Adrenal gland (tissue), 12 donors: ENCODE data around the gene TCF12. TPM values are rescaled to one million over a fixed set of nuclear protein-coding genes. Genes with fewer than 3 reads are reported as not detected.

Experiments used
- DNase-seq, 7 donors: peaks; one replicate each; pipeline ENCODE4 v3.0.0-alpha.2; 2019 to 2020
- H3K27ac ChIP-seq, 5 donors: fragments of 200-600 bp; sonication (generic) in 4 of 5; 1 replicate in 3 of 5; 2 replicates in 2 of 5; pipeline versions ENCODE4 v1.5.1 to v1.8.0; 2016 to 2020; ENCODE audit warnings: mild to moderate bottlenecking in 1 of 5
- H3K27me3 ChIP-seq: fragments of 200-600 bp; 2 replicates; pipeline ENCODE4 v1.8.0; 2021
- H3K36me3 ChIP-seq, 2 donors: fragments of 200-600 bp; replicated peaks in 1 of 2; 1 replicate in 1 of 2; 2 replicates in 1 of 2; pipeline versions ENCODE4 v1.5.1 to v1.8.0; 2018 to 2022
- H3K4me1 ChIP-seq, 2 donors: fragments of 200-600 bp; replicated peaks in 1 of 2; 1 replicate in 1 of 2; 2 replicates in 1 of 2; pipeline versions ENCODE4 v1.5.1 to v1.8.0; 2018 to 2021
- H3K4me3 ChIP-seq, 4 donors: fragments of 200-600 bp; sonication (generic) in 3 of 4; one replicate each; pipeline ENCODE4 v1.5.1; 2016 to 2018
- H3K9me3 ChIP-seq, 3 donors: fragments of 200-600 bp; sonication (generic) in 1 of 3; replicated peaks in 1 of 3; 1 replicate in 2 of 3; 2 replicates in 1 of 3; pipeline versions ENCODE4 v1.5.1 to v1.8.0; 2016 to 2021
- POLR2A ChIP-seq, 2 donors: fragments of 450-650 bp; IDR thresholded peaks; one replicate each; pipeline ENCODE4 v1.6.1; 2017; ENCODE audit warnings: antibody characterized with exemption in 2 of 2, mild to moderate bottlenecking in 2 of 2, moderate library complexity in 1 of 2
- WGBS, 4 donors: extraction: QIAGEN DNeasy Blood & Tissue Kit in 2 of 4; methylation state at CpG; one replicate each; pipeline versions ENCODE4 v1.1.5 to v1.1.7; 2013 to 2017; 5-methylcytosine and 5-hydroxymethylcytosine counted together
- intact Hi-C, 2 donors: fragments of 100-400 bp; cut with DNase I; formaldehyde crosslinking; loops; one replicate each; pipeline versions ENCODE4 v1.14.1 to v1.15.0; 2022 to 2023
- polyA plus RNA-seq, 3 donors: library from polyadenylated mRNA; stranded (reverse); fragments of 200-250 nt in 2 of 3; fragments of 350-450 nt in 1 of 3; fragmentation: Illumina TruSeq in 1 of 3; extraction: RNeasy Lipid Tissue Mini Kit (QIAGEN cat#74804) in 1 of 3; gene quantifications; one replicate each; pipeline ENCODE4 v1.2.3, GENCODE V29; 2013 to 2014
- total RNA-seq, 9 donors: library from RNA; depleted of rRNA in 4 of 9; stranded (reverse); fragments of >200 nt in 4 of 9; fragments of 120-200 nt in 1 of 9; fragmentation: NEBNext Ultra II Directional in 1 of 9; extraction: Animal tissue kit (Norgen Biotek cat#: 25700) in 1 of 9; gene quantifications; one replicate each; pipeline versions ENCODE4 v1.1.0 to v1.2.4, GENCODE V29; 2013 to 2023
- TF ChIP-seq, protein P1 (sequence below), 6 experiments: fragments of 450-650 bp in 4 of 6; fragments of 200-600 bp in 2 of 6; sonication (generic) in 1 of 6; IDR thresholded peaks; 1 replicate in 5 of 6; 2 replicates in 1 of 6; pipeline versions ENCODE4 v1.5.1 to v1.8.0; 2016 to 2021; ENCODE audit warnings: antibody characterized with exemption in 6 of 6, mild to moderate bottlenecking in 2 of 6, moderate library complexity in 1 of 6
- donor health status: healthy with polysubstance abuse.
- donor health status: Bipolar disorder and iron deficiency.
- donor health status: DM: yes; HTN: yes; CAD: no.
- donor health status: DM: no; HTN: no; CAD: no.
- donor health status: DM: no; HTN: no; CAD: no.
- donor health status: DM: yes; HTN: yes; CAD: no.

The TCF12 gene
- total and polyA plus RNA-seq, 12 donors: 7.6 to 121 (median 75.6) TPM

GRCh38 chr15:57324944-57325679 is 406.7 kb downstream of the TCF12 start:
- no peak for DNase-seq
- H3K9me3 ChIP-seq: no peaks in the 10 kb centered on the region
- no peaks in the 10 kb centered on the region for H3K27me3 ChIP-seq
- peaks cover 10 to 27% of the 10 kb centered on the region in 2 donors for H3K4me1 ChIP-seq
- intact Hi-C loops: no loop called here
- no peak overlapping the region for H3K27ac ChIP-seq
- no peak for TF ChIP-seq POLR2A (IDR thresholded peaks at IDR 0.05)
- TF ChIP-seq, protein P1, sequence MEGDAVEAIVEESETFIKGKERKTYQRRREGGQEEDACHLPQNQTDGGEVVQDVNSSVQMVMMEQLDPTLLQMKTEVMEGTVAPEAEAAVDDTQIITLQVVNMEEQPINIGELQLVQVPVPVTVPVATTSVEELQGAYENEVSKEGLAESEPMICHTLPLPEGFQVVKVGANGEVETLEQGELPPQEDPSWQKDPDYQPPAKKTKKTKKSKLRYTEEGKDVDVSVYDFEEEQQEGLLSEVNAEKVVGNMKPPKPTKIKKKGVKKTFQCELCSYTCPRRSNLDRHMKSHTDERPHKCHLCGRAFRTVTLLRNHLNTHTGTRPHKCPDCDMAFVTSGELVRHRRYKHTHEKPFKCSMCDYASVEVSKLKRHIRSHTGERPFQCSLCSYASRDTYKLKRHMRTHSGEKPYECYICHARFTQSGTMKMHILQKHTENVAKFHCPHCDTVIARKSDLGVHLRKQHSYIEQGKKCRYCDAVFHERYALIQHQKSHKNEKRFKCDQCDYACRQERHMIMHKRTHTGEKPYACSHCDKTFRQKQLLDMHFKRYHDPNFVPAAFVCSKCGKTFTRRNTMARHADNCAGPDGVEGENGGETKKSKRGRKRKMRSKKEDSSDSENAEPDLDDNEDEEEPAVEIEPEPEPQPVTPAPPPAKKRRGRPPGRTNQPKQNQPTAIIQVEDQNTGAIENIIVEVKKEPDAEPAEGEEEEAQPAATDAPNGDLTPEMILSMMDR (IDR thresholded peaks at IDR 0.05): no peak
- 85 to 94% (median 91%) methylated on average over 10 to 11 of the region's 11 CpGs for WGBS, 4 donors
- H3K4me3 ChIP-seq: no peak overlapping the region
- H3K36me3 ChIP-seq: no peaks in the 10 kb centered on the region

- Histone ChIP-seq H3K9me3 (no peaks in the 10 kb centered on the region), H3K4me1 (peaks cover 1 to 19% of the 10 kb centered on the region in 2 donors), H3K4me3 (no peak overlapping the region), H3K27me3 (no peaks in the 10 kb centered on the region), H3K36me3 (no peaks in the 10 kb centered on the region), H3K27ac (no peak overlapping the region)
- intact Hi-C loops: no loop called here
- no peak for DNase-seq
- 87 to 97% (median 90%) methylated on average over 11 to 23 of the region's 23 CpGs for WGBS, 4 donors
- no peak for TF ChIP-seq POLR2A (IDR thresholded peaks at IDR 0.05)
- TF ChIP-seq, protein P1 (IDR thresholded peaks at IDR 0.05): no peak
Observed at GRCh38 chr15:57326196-57326595, 407.8 kb downstream of the TCF12 start.

DNA sequence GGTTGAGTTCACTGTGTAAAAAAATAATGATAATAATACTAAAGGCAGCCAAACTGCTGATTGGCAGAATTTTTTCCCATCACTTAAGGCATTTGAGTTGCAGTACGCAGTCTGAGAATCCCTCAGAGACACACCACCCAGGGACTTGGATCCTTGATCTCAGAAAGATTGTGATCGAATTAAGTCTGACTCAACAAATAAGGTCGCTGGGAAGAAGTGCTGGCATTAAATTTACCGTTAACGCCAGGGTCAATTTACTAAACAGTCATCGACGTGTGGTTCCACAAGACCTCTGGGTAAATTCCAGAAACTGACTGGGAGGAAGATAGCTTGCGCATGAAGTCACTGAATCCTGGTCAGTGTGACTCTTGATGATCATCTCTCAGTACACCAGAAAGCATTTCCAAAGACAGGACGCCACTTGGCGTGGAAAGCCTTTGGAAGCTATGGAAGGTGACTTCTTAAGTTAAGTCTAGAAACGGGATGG is 409.6 kb downstream of the TCF12 start:
- H3K9me3 ChIP-seq: no peaks in the 10 kb centered on the region
- TF ChIP-seq, protein P1 (IDR thresholded peaks at IDR 0.05): no peak

DNA sequence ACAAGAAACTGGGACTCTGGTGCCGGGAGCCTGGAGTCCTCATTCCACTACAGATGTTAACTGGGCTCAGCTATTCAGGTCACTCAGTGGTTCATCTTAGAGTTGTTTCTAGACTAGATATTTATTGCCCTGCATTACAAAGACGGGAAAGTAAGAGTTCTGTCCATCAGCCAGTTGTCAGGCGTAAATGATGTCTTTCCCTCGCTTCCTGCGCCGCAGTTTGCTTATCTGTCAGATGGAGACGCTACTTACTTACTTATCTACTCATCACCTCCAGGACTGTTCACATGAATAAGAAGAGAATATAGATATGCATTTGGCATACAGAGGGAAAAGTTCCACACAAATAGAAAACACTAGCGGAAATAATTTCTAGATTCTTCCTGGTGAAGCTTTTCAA is 410.0 kb downstream of the TCF12 start:
- intact Hi-C loops: no loop called here
- no peak overlapping the region for H3K4me3 ChIP-seq
- no peaks in the 10 kb centered on the region for H3K27me3 ChIP-seq
- H3K36me3 ChIP-seq: no peaks in the 10 kb centered on the region
- 91 to 95% (median 94%) methylated on average over 8 of the region's 8 CpGs for WGBS, 4 donors
- H3K27ac ChIP-seq: peak overlapping the region in 1 of 5 donors; percentile 59
- peaks cover 0 to 12% of the 10 kb centered on the region in 2 donors for H3K4me1 ChIP-seq
- TF ChIP-seq POLR2A (IDR thresholded peaks at IDR 0.05): no peak
- TF ChIP-seq, protein P1 (IDR thresholded peaks at IDR 0.05): no peak
- DNase-seq: no peak
- no peaks in the 10 kb centered on the region for H3K9me3 ChIP-seq

More for the DNA sequence above, 409.6 kb downstream of the TCF12 start:
- intact Hi-C loops: no loop called here
- Histone ChIP-seq H3K27me3 (no peaks in the 10 kb centered on the region), H3K36me3 (no peaks in the 10 kb centered on the region), H3K4me1 (peaks cover 0 to 15% of the 10 kb centered on the region in 2 donors), H3K27ac (peak overlapping the region in 2 of 5 donors; percentile 38 to 59), H3K4me3 (no peak overlapping the region)
- whole genome bisulfite sequencing, 4 donors: 65 to 78% (median 72%) methylated on average over 11 of the region's 11 CpGs
- peak in 3 of 7 donors; percentile 63 to 68 (median 66) for DNase-seq
